Measurements from ENCODE around the gene SF3B6.
"Not testable (repeated sequence)": the region's sequence is repeated elsewhere in the genome, so short reads cannot be mapped to it uniquely, and the experiment has no call there.

Gene SF3B6

GRCh38 chr2:24106786-24107185 lies 30.7 kb upstream of the SF3B6 start:
- in situ Hi-C loops (cut with MboI; ENCODE audit: low pct_unique_long_range_greater_than_20kb, low sequenced_read_pairs, unreplicated experiment) = no loop called here
- no peak for DNase-seq (ENCODE audit: low spot score)
- TF ChIP-seq CTCF (IDR thresholded peaks at IDR 0.05; ENCODE audit: extremely low read depth, insufficient read depth, missing control alignments) = no peak

GRCh38 chr2:24105816-24106215 lies 29.7 kb upstream of the SF3B6 start:
- in situ Hi-C loops (cut with MboI; ENCODE audit: low pct_unique_long_range_greater_than_20kb, low sequenced_read_pairs, unreplicated experiment) = no loop called here
- DNase-seq (ENCODE audit: low spot score) = no peak
- TF ChIP-seq CTCF (IDR thresholded peaks at IDR 0.05; ENCODE audit: extremely low read depth, insufficient read depth, missing control alignments) = no peak

- no peak for TF ChIP-seq CTCF (IDR thresholded peaks at IDR 0.05; ENCODE audit: extremely low read depth, insufficient read depth, missing control alignments)
- DNase-seq (ENCODE audit: low spot score) = no peak
- in situ Hi-C loops (cut with MboI; ENCODE audit: low pct_unique_long_range_greater_than_20kb, low sequenced_read_pairs, unreplicated experiment) = no loop called here
Measured at GRCh38 chr2:24104906-24105305, 28.8 kb upstream of the SF3B6 start.

GRCh38 chr2:24104110-24104650 lies 28.1 kb upstream of the SF3B6 start:
- TF ChIP-seq CTCF (IDR thresholded peaks at IDR 0.05; ENCODE audit: extremely low read depth, insufficient read depth, missing control alignments) = no peak
- in situ Hi-C loops (cut with MboI; ENCODE audit: low pct_unique_long_range_greater_than_20kb, low sequenced_read_pairs, unreplicated experiment) = no loop called here

GRCh38 chr2:24102677-24103076 lies 26.6 kb upstream of the SF3B6 start:
- no peak for TF ChIP-seq CTCF (IDR thresholded peaks at IDR 0.05; ENCODE audit: extremely low read depth, insufficient read depth, missing control alignments)
- in situ Hi-C loops (cut with MboI; ENCODE audit: low pct_unique_long_range_greater_than_20kb, low sequenced_read_pairs, unreplicated experiment) = no loop called here
- DNase-seq (ENCODE audit: low spot score) = no peak

More at GRCh38 chr2:24104110-24104650, 28.1 kb upstream of the SF3B6 start:
- DNase-seq (ENCODE audit: low spot score) = no peak

- no peak for TF ChIP-seq CTCF (IDR thresholded peaks at IDR 0.05; ENCODE audit: extremely low read depth, insufficient read depth, missing control alignments)
- DNase-seq (ENCODE audit: low spot score) = no peak
- in situ Hi-C loops (cut with MboI; ENCODE audit: low pct_unique_long_range_greater_than_20kb, low sequenced_read_pairs, unreplicated experiment) = no loop called here
Measured at GRCh38 chr2:24101992-24102391, 25.9 kb upstream of the SF3B6 start.

- in situ Hi-C loops (cut with MboI; ENCODE audit: low pct_unique_long_range_greater_than_20kb, low sequenced_read_pairs, unreplicated experiment); DNase-seq (ENCODE audit: low spot score): not testable (repeated sequence)
Measured at GRCh38 chr2:24100732-24101131, 24.6 kb upstream of the SF3B6 start.

- in situ Hi-C loops (cut with MboI; ENCODE audit: low pct_unique_long_range_greater_than_20kb, low sequenced_read_pairs, unreplicated experiment); DNase-seq (ENCODE audit: low spot score): not testable (repeated sequence)
Measured at GRCh38 chr2:24095171-24095677, 19.1 kb upstream of the SF3B6 start.

- in situ Hi-C loops (cut with MboI; ENCODE audit: low pct_unique_long_range_greater_than_20kb, low sequenced_read_pairs, unreplicated experiment); DNase-seq (ENCODE audit: low spot score): not testable (repeated sequence)
Measured at GRCh38 chr2:24093270-24093669, 17.1 kb upstream of the SF3B6 start.
